HG03135 (cell line): ENCODE data around the gene GOLGA8K.
"Not testable (repeated sequence)": the region's sequence is repeated elsewhere in the genome, so short reads cannot be mapped to it uniquely, and the experiment has no call there.

Experiments
- ATAC-seq: cut with Tn5 transposase; IDR thresholded peaks from one replicate; pipeline ENCODE4 v1.9.1; 2021; ENCODE audit warnings: mild to moderate bottlenecking, moderate library complexity; ENCODE audit not compliant: unreplicated experiment

Gene GOLGA8K

GRCh38 chr15:32358462-32358861, 44.6 kb downstream of the GOLGA8K start:
- ATAC-seq: not testable (repeated sequence)

GRCh38 chr15:32356909-32357308, 46.2 kb downstream of the GOLGA8K start:
- not testable (repeated sequence) for ATAC-seq

GRCh38 chr15:32352748-32353147, 50.3 kb downstream of the GOLGA8K start:
- not testable (repeated sequence) for ATAC-seq

- not testable (repeated sequence) for ATAC-seq
Observed at GRCh38 chr15:32350563-32351220, 52.4 kb downstream of the GOLGA8K start.

GRCh38 chr15:32347037-32347436, 56.1 kb downstream of the GOLGA8K start:
- ATAC-seq: not testable (repeated sequence)

- ATAC-seq: not testable (repeated sequence)
Observed at GRCh38 chr15:32345978-32346547, 57.0 kb downstream of the GOLGA8K start.

DNA sequence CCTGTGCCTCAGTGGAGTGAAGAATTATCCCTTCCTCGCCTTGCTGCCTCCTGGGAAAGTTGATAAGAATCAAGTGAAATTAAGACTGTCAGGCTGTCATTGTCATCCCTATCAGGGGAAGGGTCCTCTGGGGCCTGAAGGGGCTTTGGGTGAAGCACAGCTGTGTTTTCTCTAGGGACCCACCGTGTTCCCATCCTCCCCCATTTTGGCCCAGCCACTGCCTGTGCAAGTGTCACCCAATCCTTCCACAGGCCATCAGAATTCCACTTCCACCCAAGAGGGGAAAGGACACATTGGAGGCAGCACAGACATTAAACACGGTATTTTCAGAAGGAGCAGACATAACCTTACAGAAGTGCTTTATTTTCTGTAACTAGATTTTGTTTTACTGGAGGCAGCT, 59.2 kb downstream of the GOLGA8K start:
- not testable (repeated sequence) for ATAC-seq
